Cardiac atrium fibroblast (primary cell): Measurements from ENCODE around the gene BAMBI. TPM values are rescaled to one million over a fixed set of nuclear protein-coding genes. Genes with fewer than 3 reads are reported as not detected.

Experiments used
- total RNA-seq: library from RNA; depleted of rRNA; stranded (reverse); fragments of >200 nt; gene quantifications from 2 replicates; pipeline ENCODE4 v1.2.3, GENCODE V29; 2015

Gene BAMBI
- 41.5 and 64.5 TPM in 2 replicates for total RNA-seq

GRCh38 chr10:28676968-28677887 lies at the start of gene BAMBI:
Gene BAMBI, plus strand, starts transcription at chr10:28677521. Its CDS starts 377 bp downstream, at chr10:28677898.

Other genes with a start within 250 kb of the BAMBI start
- 44.9 and 45.9 TPM in 2 replicates for gene WAC, start 144.4 kb upstream of the BAMBI start, total RNA-seq